ENCODE data around the gene ARHGAP26.

DNA sequence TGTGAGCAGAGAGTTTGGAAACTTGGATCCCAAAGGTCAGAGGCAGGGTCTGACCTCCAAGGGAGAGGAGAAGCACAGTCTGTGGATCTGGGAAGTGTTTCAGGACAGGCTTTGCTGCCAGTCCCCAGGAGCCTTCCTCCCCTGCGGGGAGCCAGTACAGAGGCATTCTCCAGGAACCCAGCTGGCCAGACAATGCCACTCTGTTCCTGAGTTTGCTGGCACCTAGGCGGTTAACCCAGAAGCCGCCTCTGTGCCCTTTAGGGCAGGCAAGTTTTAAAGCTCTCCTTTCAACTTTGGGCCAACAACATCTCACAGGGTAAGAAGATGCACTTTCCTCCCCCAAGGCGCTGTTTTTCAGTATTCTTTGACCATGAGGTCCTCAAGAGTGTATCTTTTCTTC, 47.3 kb upstream of the ARHGAP26 start:
- TF ChIP-seq POLR2A (IDR thresholded peaks at IDR 0.05) = no peak
- TF ChIP-seq, protein P1, sequence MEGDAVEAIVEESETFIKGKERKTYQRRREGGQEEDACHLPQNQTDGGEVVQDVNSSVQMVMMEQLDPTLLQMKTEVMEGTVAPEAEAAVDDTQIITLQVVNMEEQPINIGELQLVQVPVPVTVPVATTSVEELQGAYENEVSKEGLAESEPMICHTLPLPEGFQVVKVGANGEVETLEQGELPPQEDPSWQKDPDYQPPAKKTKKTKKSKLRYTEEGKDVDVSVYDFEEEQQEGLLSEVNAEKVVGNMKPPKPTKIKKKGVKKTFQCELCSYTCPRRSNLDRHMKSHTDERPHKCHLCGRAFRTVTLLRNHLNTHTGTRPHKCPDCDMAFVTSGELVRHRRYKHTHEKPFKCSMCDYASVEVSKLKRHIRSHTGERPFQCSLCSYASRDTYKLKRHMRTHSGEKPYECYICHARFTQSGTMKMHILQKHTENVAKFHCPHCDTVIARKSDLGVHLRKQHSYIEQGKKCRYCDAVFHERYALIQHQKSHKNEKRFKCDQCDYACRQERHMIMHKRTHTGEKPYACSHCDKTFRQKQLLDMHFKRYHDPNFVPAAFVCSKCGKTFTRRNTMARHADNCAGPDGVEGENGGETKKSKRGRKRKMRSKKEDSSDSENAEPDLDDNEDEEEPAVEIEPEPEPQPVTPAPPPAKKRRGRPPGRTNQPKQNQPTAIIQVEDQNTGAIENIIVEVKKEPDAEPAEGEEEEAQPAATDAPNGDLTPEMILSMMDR (IDR thresholded peaks at IDR 0.05) = no peak

Measured in sigmoid colon (tissue), 3 donors.